Osteocyte (in vitro differentiated cells): Measurements from ENCODE around the gene KIFBP. TPM values are rescaled to one million over a fixed set of nuclear protein-coding genes. Genes with fewer than 3 reads are reported as not detected.

Source experiments
- DNase-seq: peaks from one replicate; pipeline ENCODE4 v3.0.0; 2021; ENCODE audit warnings: mixed read lengths; ENCODE audit not compliant: unreplicated experiment; ENCODE audit errors: extremely low spot score
- H3K27ac Mint-ChIP-seq: one replicate; pipeline ENCODE4 v1.8.0; 2021; ENCODE audit warnings: mild to moderate bottlenecking, mixed read lengths; ENCODE audit not compliant: unreplicated experiment
- H3K27me3 Mint-ChIP-seq: one replicate; pipeline ENCODE4 v1.8.0; 2021; ENCODE audit warnings: mixed read lengths; ENCODE audit not compliant: unreplicated experiment
- H3K36me3 Mint-ChIP-seq: one replicate; pipeline ENCODE4 v1.8.0; 2021; ENCODE audit warnings: mixed read lengths; ENCODE audit not compliant: unreplicated experiment
- H3K4me1 Mint-ChIP-seq: one replicate; pipeline ENCODE4 v1.8.0; 2021; ENCODE audit warnings: mixed read lengths; ENCODE audit not compliant: unreplicated experiment
- H3K4me3 Mint-ChIP-seq: one replicate; pipeline ENCODE4 v1.8.0; 2021; ENCODE audit warnings: mild to moderate bottlenecking, moderate library complexity, mixed read lengths; ENCODE audit not compliant: unreplicated experiment
- H3K9me3 Mint-ChIP-seq: one replicate; pipeline ENCODE4 v1.8.0; 2021; ENCODE audit warnings: mixed read lengths; ENCODE audit not compliant: unreplicated experiment
- total RNA-seq: library from RNA; stranded (reverse); gene quantifications from 2 replicates; pipeline ENCODE4 v1.2.1, GENCODE V29; 2021
- TF ChIP-seq, protein P1 (sequence below): fragments of 200-600 bp; sonication (generic); IDR thresholded peaks from 2 replicates; pipeline ENCODE4 v1.5.0; 2021; ENCODE audit warnings: antibody characterized with exemption, mild to moderate bottlenecking, moderate library complexity

KIFBP gene
- total RNA-seq, 1 donor from 2014 or later, result 29.9 TPM

GRCh38 chr10:68987611-68988010 is 992 bp upstream of the KIFBP start:
- DNase-seq, result no peak
- Mint-ChIP-seq H3K4me3 (no peak overlapping the region), H3K27me3 (no peaks in the 10 kb centered on the region), H3K4me1 (peaks cover 40% of the 10 kb centered on the region), H3K36me3 (peaks cover 19% of the 10 kb centered on the region), H3K9me3 (no peaks in the 10 kb centered on the region), H3K27ac (peak overlapping the region; percentile 93)
- TF ChIP-seq, protein P1, sequence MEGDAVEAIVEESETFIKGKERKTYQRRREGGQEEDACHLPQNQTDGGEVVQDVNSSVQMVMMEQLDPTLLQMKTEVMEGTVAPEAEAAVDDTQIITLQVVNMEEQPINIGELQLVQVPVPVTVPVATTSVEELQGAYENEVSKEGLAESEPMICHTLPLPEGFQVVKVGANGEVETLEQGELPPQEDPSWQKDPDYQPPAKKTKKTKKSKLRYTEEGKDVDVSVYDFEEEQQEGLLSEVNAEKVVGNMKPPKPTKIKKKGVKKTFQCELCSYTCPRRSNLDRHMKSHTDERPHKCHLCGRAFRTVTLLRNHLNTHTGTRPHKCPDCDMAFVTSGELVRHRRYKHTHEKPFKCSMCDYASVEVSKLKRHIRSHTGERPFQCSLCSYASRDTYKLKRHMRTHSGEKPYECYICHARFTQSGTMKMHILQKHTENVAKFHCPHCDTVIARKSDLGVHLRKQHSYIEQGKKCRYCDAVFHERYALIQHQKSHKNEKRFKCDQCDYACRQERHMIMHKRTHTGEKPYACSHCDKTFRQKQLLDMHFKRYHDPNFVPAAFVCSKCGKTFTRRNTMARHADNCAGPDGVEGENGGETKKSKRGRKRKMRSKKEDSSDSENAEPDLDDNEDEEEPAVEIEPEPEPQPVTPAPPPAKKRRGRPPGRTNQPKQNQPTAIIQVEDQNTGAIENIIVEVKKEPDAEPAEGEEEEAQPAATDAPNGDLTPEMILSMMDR, result no peak

DNA sequence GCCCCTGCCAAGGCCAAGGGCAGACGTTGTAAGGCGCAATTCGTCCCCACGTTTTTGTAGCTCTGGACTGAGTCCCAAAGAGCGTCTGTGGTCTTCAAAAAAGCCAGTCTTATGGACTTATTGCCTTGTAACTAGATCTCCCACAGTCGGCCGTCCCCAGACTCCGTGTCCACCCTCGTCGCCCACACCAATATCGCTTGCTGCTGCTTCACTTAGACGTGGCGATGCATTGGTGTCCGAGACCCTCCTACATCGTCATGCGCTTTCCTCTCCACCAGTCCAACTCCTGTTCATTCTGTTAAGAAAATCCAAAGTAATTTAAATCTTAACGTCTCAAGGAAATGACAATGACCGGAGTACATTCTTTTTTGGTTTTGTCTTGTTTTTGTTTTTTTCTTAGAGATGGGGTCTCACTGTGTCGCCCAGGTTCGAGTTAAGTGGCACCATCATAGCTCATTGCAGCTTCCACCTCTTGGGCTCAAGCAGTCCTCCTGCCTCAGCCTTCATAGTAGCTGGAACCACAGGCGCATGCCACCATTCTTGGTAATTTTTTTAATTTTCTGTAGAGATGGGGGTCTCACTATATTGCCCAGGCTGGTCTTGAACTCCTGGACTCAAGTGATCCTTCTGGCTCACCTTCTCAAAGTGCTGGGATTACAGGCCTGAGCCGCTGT is 851 bp downstream of the KIFBP start:
- no peaks in the 10 kb centered on the region for H3K9me3 Mint-ChIP-seq
- TF ChIP-seq, protein P1, result no peak

DNA sequence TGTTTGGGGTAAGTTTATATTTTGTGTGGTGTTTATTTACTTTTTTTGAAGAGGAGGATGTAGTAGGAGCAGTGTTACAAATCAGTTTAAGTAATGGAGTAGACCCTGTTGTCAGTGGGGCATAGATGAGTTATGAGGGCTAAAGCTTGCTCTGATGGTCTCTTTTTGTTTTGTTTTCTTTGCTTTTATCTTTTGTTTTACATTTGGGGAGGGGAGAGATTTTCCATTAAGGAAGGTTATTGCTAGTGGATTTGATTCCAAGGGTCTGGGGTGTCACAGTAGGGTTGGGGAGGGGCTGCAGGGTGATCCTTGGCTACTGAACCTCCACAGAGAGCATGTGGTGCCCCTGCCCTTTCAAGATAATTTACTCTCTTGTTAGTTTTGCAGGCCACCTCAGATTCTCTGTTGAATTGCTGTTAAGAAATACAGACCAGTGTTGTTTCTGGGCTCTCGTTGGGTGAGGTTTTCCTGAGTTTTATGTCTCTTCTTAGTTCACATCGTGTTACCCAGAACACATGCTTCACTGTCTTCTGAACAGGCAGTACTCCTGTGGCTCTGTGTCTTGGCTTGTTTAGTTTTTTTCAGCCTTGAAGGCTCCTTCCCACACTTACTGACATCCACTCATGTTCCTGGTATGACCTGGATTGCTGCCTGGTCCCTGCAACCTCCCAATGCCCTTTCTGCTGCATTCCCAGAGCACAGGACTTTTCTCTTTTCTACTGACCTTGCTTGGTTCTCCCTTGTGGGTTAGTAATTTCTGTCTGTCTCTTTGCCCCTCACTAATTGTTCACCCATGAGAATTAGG is 4.2 kb downstream of the KIFBP start:
- peaks cover 60% of the 10 kb centered on the region for H3K4me1 Mint-ChIP-seq
- peak overlapping the region; percentile 54 for H3K27ac Mint-ChIP-seq

More for the DNA sequence above, 851 bp downstream of the KIFBP start:
- H3K27ac Mint-ChIP-seq, result peak overlapping the region; percentile 93
- no peak for DNase-seq
- H3K36me3 Mint-ChIP-seq, result peaks cover 8% of the 10 kb centered on the region
- H3K27me3 Mint-ChIP-seq, result no peaks in the 10 kb centered on the region
- peak overlapping the region; percentile 97 for H3K4me3 Mint-ChIP-seq
- H3K4me1 Mint-ChIP-seq, result peaks cover 47% of the 10 kb centered on the region

GRCh38 chr10:68997211-68997610 is 8.6 kb downstream of the KIFBP start:
- Mint-ChIP-seq H3K27ac (no peak overlapping the region), H3K4me1 (peaks cover 29% of the 10 kb centered on the region), H3K27me3 (no peaks in the 10 kb centered on the region), H3K9me3 (no peaks in the 10 kb centered on the region), H3K36me3 (no peaks in the 10 kb centered on the region), H3K4me3 (no peak overlapping the region)
- no peak for DNase-seq
- TF ChIP-seq, protein P1, result no peak

More for the DNA sequence above, 4.2 kb downstream of the KIFBP start:
- Mint-ChIP-seq H3K9me3 (no peaks in the 10 kb centered on the region), H3K27me3 (no peaks in the 10 kb centered on the region), H3K36me3 (peaks cover 2% of the 10 kb centered on the region), H3K4me3 (no peak overlapping the region)
- no peak for DNase-seq
- TF ChIP-seq, protein P1, result no peak

DNA sequence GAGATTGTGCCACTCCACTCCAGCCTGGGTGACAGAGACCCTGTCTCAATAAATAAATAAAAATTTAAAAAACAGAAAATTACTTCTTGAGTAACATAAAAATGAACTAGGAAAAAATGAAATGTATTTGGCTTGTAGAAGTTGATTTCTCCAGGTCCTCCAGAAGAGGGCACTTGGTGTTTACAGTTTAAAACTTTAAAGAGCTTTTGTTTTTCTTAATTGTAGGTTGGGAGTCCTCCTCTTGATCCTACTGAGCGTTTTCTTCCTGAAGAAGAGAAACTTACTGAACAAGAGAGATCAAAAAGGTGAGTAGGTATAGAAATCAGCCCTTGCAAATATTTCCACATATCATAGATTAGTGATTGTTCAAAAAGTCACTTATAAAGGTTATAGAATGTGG is 16.2 kb downstream of the KIFBP start:
- Mint-ChIP-seq H3K9me3 (no peaks in the 10 kb centered on the region), H3K4me1 (no peaks in the 10 kb centered on the region), H3K4me3 (no peak overlapping the region), H3K27me3 (no peaks in the 10 kb centered on the region), H3K27ac (no peak overlapping the region), H3K36me3 (peaks cover 1% of the 10 kb centered on the region)
- no peak for DNase-seq
- TF ChIP-seq, protein P1, result peak; percentile 64
